K562 (cell line): ENCODE measurements around the gene CBFA2T2. TPM values are rescaled to one million over a fixed set of nuclear protein-coding genes. Genes with fewer than 3 reads are reported as not detected.

Experiments
- ATAC-seq: fragments of 200-7000 bp; cut with Tn5 transposase; 3 replicates; pipeline ENCODE4 v1.9.1; 2020; ENCODE audit warnings: moderate library complexity
- BruUV-seq: library from RNA; stranded (reverse); fragments of 400-500 nt; replicated peaks from 2 replicates; lab custom pipeline; 2021; lab: Mats Ljungman, UMichigan
- CTCF ChIA-PET: fragments of 300-600 bp; formaldehyde crosslinking; extraction: SDS; loops from one replicate; lab custom pipeline; 2021; ENCODE audit warnings: low intra/inter-chr PET ratio; lab: Yijun Ruan, JAX
- POLR2A ChIA-PET: fragments of 300-600, 350-650 bp; sonication (Branson Sonifier 250); formaldehyde crosslinking; extraction: SDS; loops from one replicate; lab custom pipeline; 2021; ENCODE audit warnings: antibody characterized with exemption, inconsistent platforms; lab: Yijun Ruan, JAX
- DNase-seq, 4 experiments: peaks; one replicate each; pipeline versions ENCODE4 v3.0.0 to v3.0.0-alpha.2; 2011 to 2018; ENCODE audit warnings: low spot score in 3 of 4, mixed read lengths in 3 of 4; ENCODE audit errors: extremely low read depth in 1 of 4
- FAIRE-seq: peaks from 2 replicates; lab custom pipeline; 2011; peaks lifted over from hg19 to GRCh38; lab: Jason Lieb, UNC
- H2AFZ ChIP-seq: 2 replicates; pipeline ENCODE4 v1.6.0; 2011; ENCODE audit warnings: low read depth, low read length, control low read depth, inconsistent platforms
- H3K27ac ChIP-seq: fragments of 200-600 bp; 3 replicates; pipeline ENCODE4 v1.8.0; 2011; ENCODE audit warnings: low read depth, mild to moderate bottlenecking, control low read depth, inconsistent platforms, low read length, moderate library complexity, mixed read lengths; ENCODE audit errors: extremely low read depth
- H3K27me3 ChIP-seq, 2 experiments: fragments of 300-600 bp in 1 of 2; 2 replicates in 1 of 2; 3 replicates in 1 of 2; pipeline versions ENCODE4 v1.6.0 to v1.8.0; 2011; ENCODE audit warnings: inconsistent platforms in 2 of 2, low read length in 2 of 2, mild to moderate bottlenecking in 1 of 2, mixed read lengths in 1 of 2, moderate library complexity in 1 of 2; ENCODE audit not compliant: control insufficient read depth in 2 of 2, insufficient read depth in 2 of 2
- H3K36me3 ChIP-seq: fragments of 300-600 bp; 3 replicates; pipeline ENCODE4 v1.8.0; 2011; ENCODE audit warnings: mild to moderate bottlenecking, low read length, inconsistent platforms; ENCODE audit not compliant: control insufficient read depth, insufficient read depth
- H3K4me1 ChIP-seq, 2 experiments: fragments of 200-600 bp in 1 of 2; replicated peaks in 1 of 2; 2 replicates in 1 of 2; 3 replicates in 1 of 2; pipeline versions ENCODE4 v1.5.1 to v1.8.0; 2011; ENCODE audit warnings: inconsistent platforms in 2 of 2, low read length in 2 of 2, mild to moderate bottlenecking in 1 of 2, mixed read lengths in 1 of 2, moderate library complexity in 1 of 2; ENCODE audit not compliant: control insufficient read depth in 2 of 2, insufficient read depth in 2 of 2
- H3K4me2 ChIP-seq: 2 replicates; pipeline ENCODE4 v1.6.1; 2011; ENCODE audit warnings: low read length, control low read depth, inconsistent platforms, mixed read lengths; ENCODE audit not compliant: insufficient read depth
- H3K4me3 ChIP-seq: fragments of 200-600 bp; sonication (generic), shearing (Covaris generic); 2 replicates; pipeline ENCODE4 v1.5.1; 2016; ENCODE audit warnings: control low read depth, inconsistent platforms
- H3K79me2 ChIP-seq: fragments of 200-600 bp; 3 replicates; pipeline ENCODE4 v1.8.0; 2011; ENCODE audit warnings: low read length, inconsistent platforms; ENCODE audit not compliant: control insufficient read depth, insufficient read depth
- H3K9ac ChIP-seq, 2 experiments: 2 replicates each; pipeline versions ENCODE4 v1.6.0 to v1.6.1; 2011; ENCODE audit warnings: low read depth in 2 of 2, low read length in 2 of 2, control low read depth in 1 of 2, inconsistent platforms in 1 of 2, mild to moderate bottlenecking in 1 of 2, mixed read lengths in 1 of 2; ENCODE audit not compliant: insufficient read depth in 1 of 2
- H3K9me1 ChIP-seq: one replicate; pipeline ENCODE4 v1.6.0; 2011; ENCODE audit warnings: inconsistent platforms, mild to moderate bottlenecking, low read length, moderate library complexity; ENCODE audit not compliant: control insufficient read depth, insufficient read depth
- H3K9me3 ChIP-seq: replicated peaks from 2 replicates; pipeline ENCODE4 v1.5.1; 2011; ENCODE audit warnings: low read depth, low read length, inconsistent platforms; ENCODE audit not compliant: control insufficient read depth, insufficient read depth
- H4K20me1 ChIP-seq: replicated peaks from 2 replicates; pipeline ENCODE4 v1.6.1; 2011; ENCODE audit warnings: low read length, inconsistent platforms, mixed read lengths; ENCODE audit not compliant: control insufficient read depth, insufficient read depth
- CREB1 ChIP-seq, 2 experiments: sonication (generic) in 1 of 2; formaldehyde crosslinking in 1 of 2; IDR thresholded peaks; 2 replicates each; pipeline versions ENCODE4 v1.6.1 to v1.8.0; 2012 to 2022; ENCODE audit warnings: inconsistent platforms in 1 of 2, mild to moderate bottlenecking in 1 of 2, missing genetic modification reagents in 1 of 2, moderate library complexity in 1 of 2
- KDM5B ChIP-seq: fragments of 200-600 bp; sonication (generic); IDR thresholded peaks from 2 replicates; pipeline ENCODE4 v1.6.1; 2012; ENCODE audit warnings: low read depth, mild to moderate bottlenecking, moderate library complexity, low read length, control low read depth, inconsistent platforms; ENCODE audit not compliant: insufficient replicate concordance
- SP1 ChIP-seq: sonication (generic); formaldehyde crosslinking; IDR thresholded peaks from 2 replicates; pipeline ENCODE4 v1.8.1; 2022; ENCODE audit warnings: mild to moderate bottlenecking, missing genetic modification reagents
- ZNF445 ChIP-seq: fragments of 250-450 bp; sonication (Bioruptor Pico); IDR thresholded peaks from 2 replicates; pipeline ENCODE4 v1.4.0; 2020; ENCODE audit warnings: low read depth, mild to moderate bottlenecking, moderate library complexity
- WGBS: fragments of 100-300 bp; shearing (Covaris generic); methylation state at CpG from one replicate; pipeline ENCODE4 v1.1.6; 2016; ENCODE audit warnings: low coverage, mixed read lengths; ENCODE audit not compliant: insufficient coverage; ENCODE audit errors: missing lambda C conversion rate; 5-methylcytosine and 5-hydroxymethylcytosine counted together
- in situ Hi-C: fragments of 300-500 bp; cut with MboI; formaldehyde crosslinking; loops from 4 replicates; pipeline ENCODE4 v1.15.0; 2018; ENCODE audit warnings: inconsistent platforms, mixed read lengths
- intact Hi-C: fragments of 100-400 bp; cut with micrococcal nuclease; formaldehyde crosslinking; loops from 2 replicates; pipeline ENCODE4 v1.14.2; 2022
- polyA plus RNA-seq, 8 experiments: library from polyadenylated mRNA; depleted of rRNA in 4 of 8; stranded (reverse) in 5 of 8; unstranded in 3 of 8; fragments of >200 nt; fragmentation: Nextera tagmentation in 2 of 8; fragmentation: Illumina TruSeq in 1 of 8; extraction: Ambion mirVana in 2 of 8; extraction: Trizol in 1 of 8; gene quantifications; 2 replicates each; pipeline versions ENCODE4 v1.2.1 to v1.2.3, GENCODE V29; 2011 to 2014; ENCODE audit warnings: inconsistent platforms in 1 of 8, missing spikeins in 1 of 8
- total RNA-seq, 7 experiments: library from RNA; depleted of rRNA in 6 of 7; stranded (reverse); fragments of >200 nt in 6 of 7; fragmentation: Illumina TruSeq in 2 of 7; extraction: Trizol in 2 of 7; gene quantifications; 2 replicates each; pipeline versions ENCODE4 v1.2.1 to v1.2.3, GENCODE V29; 2011 to 2021; ENCODE audit warnings: low replicate concordance in 1 of 7
- TF ChIP-seq, protein P1 (sequence below), 2 experiments: fragments of 450-650 bp; formaldehyde crosslinking in 1 of 2; IDR thresholded peaks; 2 replicates each; pipeline versions ENCODE4 v1.4.0 to v1.6.1; 2014 to 2020; ENCODE audit warnings: mild to moderate bottlenecking in 2 of 2, borderline replicate concordance in 1 of 2, low read depth in 1 of 2
- TF ChIP-seq, protein P2 (sequence below): sonication (generic); formaldehyde crosslinking; IDR thresholded peaks from 2 replicates; pipeline ENCODE4 v1.8.0; 2022; ENCODE audit warnings: missing genetic modification reagents, mild to moderate bottlenecking, borderline replicate concordance

The CBFA2T2 gene
- total and polyA plus RNA-seq, 9 of the 15 experiments (the other 6 are each of a cell fraction or from before 2014, with no cell fraction given), result 0.27 to 9.6 (median 5.8) TPM

- TF ChIP-seq CREB1 (IDR thresholded peaks at IDR 0.05), result no peak
- TF ChIP-seq CREB1 (CRISPR knock-in tag; IDR thresholded peaks at IDR 0.05), result no peak
These were observed 161.7 kb downstream of the CBFA2T2 start (continued) for GRCh38 chr20:33651562-33652048.

- ATAC-seq (peak; percentile 87), FAIRE-seq (peak; percentile 95), DNase-seq (peak; percentile 72 to 79 (median 76))
- Histone ChIP-seq H3K36me3 (peaks cover 21% of the 10 kb centered on the region; the same call in 1 of the 3 replicates), H3K4me3 (no peak overlapping the region), H3K4me2 (no peak overlapping the region), H3K79me2 (no peaks in the 10 kb centered on the region), H3K9me1 (peaks cover 7% of the 10 kb centered on the region), H4K20me1 (peaks cover 18% of the 10 kb centered on the region; the same call in 1 of the 2 replicates), H3K9ac (0 out of 4 replicates have a peak overlapping the region, but pooled peaks of 1 of the 2 experiments have one; percentile 12), H3K27me3 (no peaks in the 10 kb centered on the region), H3K4me1 (peaks cover 6 to 37% of the 10 kb centered on the region in 2 experiments; a peak in 3 of 5 replicates), H3K9me3 (no peaks in the 10 kb centered on the region), H2AFZ (no peak overlapping the region), H3K27ac (no peak overlapping the region)
- in situ Hi-C loops, result loop anchor here (5.0 to 10.0 kb wide), 2 partner anchors 201 to 239 kb away; no protein-coding TSS in a partner anchor
- intact Hi-C loops, result loop anchor here (2.0 to 5.0 kb wide), 3 partner anchors 139 to 251 kb away; partner anchors contain the start of gene CDK5RAP1
- 50% methylated on average over 15 of the region's 16 CpGs for WGBS
- BruUV-seq, result no TSS peak
- ChIA-PET POLR2A (interaction anchor here (0.6 to 4.5 kb wide), 13 partner anchors 8 to 431 kb away, joined by 3 to 51 read pairs (median 3); partner anchors contain the start of genes ACTL10 and CBFA2T2), CTCF (interaction anchor here (0.7 to 1.6 kb wide), 3 partner anchors 195 to 239 kb away, joined by 3 to 8 read pairs (median 4); no protein-coding TSS in a partner anchor)
- TF ChIP-seq SP1 (CRISPR knock-in tag) (peak; percentile 15; the same call in 1 of the 2 replicates), ZNF445 (CRISPR knock-in tag) (no peak), KDM5B (no peak)
- TF ChIP-seq, protein P1, sequence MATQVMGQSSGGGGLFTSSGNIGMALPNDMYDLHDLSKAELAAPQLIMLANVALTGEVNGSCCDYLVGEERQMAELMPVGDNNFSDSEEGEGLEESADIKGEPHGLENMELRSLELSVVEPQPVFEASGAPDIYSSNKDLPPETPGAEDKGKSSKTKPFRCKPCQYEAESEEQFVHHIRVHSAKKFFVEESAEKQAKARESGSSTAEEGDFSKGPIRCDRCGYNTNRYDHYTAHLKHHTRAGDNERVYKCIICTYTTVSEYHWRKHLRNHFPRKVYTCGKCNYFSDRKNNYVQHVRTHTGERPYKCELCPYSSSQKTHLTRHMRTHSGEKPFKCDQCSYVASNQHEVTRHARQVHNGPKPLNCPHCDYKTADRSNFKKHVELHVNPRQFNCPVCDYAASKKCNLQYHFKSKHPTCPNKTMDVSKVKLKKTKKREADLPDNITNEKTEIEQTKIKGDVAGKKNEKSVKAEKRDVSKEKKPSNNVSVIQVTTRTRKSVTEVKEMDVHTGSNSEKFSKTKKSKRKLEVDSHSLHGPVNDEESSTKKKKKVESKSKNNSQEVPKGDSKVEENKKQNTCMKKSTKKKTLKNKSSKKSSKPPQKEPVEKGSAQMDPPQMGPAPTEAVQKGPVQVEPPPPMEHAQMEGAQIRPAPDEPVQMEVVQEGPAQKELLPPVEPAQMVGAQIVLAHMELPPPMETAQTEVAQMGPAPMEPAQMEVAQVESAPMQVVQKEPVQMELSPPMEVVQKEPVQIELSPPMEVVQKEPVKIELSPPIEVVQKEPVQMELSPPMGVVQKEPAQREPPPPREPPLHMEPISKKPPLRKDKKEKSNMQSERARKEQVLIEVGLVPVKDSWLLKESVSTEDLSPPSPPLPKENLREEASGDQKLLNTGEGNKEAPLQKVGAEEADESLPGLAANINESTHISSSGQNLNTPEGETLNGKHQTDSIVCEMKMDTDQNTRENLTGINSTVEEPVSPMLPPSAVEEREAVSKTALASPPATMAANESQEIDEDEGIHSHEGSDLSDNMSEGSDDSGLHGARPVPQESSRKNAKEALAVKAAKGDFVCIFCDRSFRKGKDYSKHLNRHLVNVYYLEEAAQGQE (IDR thresholded peaks at IDR 0.05; ENCODE audit: borderline replicate concordance), result peak; percentile 82
- TF ChIP-seq, protein P1 (CRISPR knock-in tag; IDR thresholded peaks at IDR 0.05; ENCODE audit: low read depth), result no peak
- TF ChIP-seq, protein P2, sequence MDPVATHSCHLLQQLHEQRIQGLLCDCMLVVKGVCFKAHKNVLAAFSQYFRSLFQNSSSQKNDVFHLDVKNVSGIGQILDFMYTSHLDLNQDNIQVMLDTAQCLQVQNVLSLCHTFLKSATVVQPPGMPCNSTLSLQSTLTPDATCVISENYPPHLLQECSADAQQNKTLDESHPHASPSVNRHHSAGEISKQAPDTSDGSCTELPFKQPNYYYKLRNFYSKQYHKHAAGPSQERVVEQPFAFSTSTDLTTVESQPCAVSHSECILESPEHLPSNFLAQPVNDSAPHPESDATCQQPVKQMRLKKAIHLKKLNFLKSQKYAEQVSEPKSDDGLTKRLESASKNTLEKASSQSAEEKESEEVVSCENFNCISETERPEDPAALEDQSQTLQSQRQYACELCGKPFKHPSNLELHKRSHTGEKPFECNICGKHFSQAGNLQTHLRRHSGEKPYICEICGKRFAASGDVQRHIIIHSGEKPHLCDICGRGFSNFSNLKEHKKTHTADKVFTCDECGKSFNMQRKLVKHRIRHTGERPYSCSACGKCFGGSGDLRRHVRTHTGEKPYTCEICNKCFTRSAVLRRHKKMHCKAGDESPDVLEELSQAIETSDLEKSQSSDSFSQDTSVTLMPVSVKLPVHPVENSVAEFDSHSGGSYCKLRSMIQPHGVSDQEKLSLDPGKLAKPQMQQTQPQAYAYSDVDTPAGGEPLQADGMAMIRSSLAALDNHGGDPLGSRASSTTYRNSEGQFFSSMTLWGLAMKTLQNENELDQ (CRISPR knock-in tag), result no peak
These were observed 163.5 kb downstream of the CBFA2T2 start for GRCh38 chr20:33653218-33653899.
